Measurements from ENCODE around the gene NSF. TPM values are rescaled to one million over a fixed set of nuclear protein-coding genes. Genes with fewer than 3 reads are reported as not detected.
"Not testable (repeated sequence)": the region's sequence is repeated elsewhere in the genome, so short reads cannot be mapped to it uniquely, and the experiment has no call there.

NSF gene
- 35.3 and 41.3 TPM in 2 replicates for total RNA-seq

DNA sequence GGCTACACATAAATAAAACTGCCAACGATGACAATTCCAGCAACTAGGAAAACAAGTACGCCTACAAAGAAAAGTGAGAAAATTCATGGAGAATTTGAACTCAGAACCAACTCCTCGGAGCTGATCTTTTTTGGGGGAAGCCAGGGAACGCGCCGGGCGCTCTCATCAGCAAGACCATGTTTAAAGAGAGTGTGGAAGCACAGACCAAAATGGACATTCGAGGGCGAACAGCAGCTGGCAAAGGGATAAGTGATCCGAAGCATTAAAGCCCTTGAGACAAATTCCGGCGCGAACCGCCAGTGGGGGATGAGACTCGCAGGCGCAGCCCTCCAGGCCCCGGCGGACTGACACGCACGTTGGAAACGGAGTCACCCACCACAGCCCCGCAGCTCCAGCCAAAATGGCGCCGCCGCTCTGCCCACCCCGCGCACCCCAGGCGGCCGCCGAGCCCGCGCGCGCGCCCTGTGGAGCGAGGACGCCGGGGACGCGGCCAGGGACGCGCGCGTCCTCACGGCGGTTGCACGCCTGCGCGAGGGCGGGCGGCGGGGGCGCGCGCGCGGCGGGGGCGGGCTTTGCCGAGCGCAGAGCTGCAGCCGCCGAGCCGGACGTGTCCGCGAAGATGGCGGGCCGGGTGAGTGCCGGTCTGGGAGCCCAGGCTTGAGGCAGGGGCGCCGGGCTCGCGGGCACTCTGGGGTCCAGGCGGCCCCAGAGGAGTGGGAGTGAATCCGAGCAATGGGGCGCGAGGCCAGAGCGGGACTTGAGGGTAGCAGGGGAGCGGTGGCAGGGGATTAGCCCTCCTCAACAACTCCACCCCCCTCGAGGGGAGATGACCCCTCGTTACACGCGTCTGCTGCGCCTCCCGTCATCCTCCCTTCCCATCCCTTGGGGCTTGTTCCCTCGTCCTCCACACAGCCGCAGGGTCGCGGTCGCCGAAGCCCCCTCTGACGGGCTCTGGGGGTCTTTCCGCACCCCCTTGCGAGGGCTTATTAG is at the start of gene NSF:
NSF (plus strand) TSS at position 513 of the 990 bp plus-strand sequence; CDS start at position 620, 107 bp downstream.
- DNase-seq (ENCODE audit: low read depth in 2 of 2): not testable (repeated sequence)

- not testable (repeated sequence) for DNase-seq (ENCODE audit: low read depth in 2 of 2)
Observed at GRCh38 chr17:46548607-46549006, 41.9 kb upstream of the NSF start.

GRCh38 chr17:46559155-46559554 is 31.3 kb upstream of the NSF start:
- not testable (repeated sequence) for DNase-seq (ENCODE audit: low read depth in 2 of 2)

- DNase-seq (ENCODE audit: low read depth in 2 of 2): not testable (repeated sequence)
Observed at GRCh38 chr17:46560048-46560447, 30.4 kb upstream of the NSF start.

DNA sequence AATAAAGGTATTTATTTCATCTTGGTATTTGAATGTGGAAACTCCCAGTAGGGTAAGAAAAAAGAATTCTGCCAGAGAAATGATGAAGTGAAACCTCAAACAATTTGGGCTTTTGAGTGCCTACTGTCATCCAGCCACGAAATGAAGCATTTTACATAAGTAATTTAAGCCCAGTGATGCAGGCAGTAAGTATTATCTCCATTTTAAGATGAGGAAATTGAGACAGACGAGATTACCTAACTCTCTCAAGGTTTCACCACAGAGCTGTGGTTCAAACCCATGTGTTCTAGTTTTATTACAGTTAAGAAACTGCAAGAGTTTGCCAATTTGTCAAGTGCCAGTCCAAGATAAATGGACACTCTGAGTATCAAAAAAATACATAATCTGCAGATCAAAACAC is 24.2 kb upstream of the NSF start:
- not testable (repeated sequence) for DNase-seq (ENCODE audit: low read depth in 2 of 2)

DNA sequence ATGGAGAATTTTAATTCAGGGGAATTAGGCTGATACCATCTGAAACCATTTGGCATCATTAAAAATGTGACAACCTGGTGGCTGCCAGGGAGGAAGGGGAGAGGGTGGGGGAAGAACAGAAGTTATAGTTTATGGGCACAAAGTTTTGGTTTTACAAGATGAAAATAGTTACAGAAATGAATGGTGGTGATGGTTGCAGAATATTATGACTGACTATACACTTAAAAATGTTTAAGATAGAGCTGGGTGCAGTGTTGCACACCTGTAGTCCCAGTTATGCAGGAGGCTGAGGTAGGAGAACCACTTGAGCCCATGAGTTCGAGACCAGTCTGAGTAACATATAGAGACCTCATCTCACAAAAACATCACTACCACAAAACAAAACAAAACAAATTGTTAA is 23.5 kb upstream of the NSF start:
- not testable (repeated sequence) for DNase-seq (ENCODE audit: low read depth in 2 of 2)

- not testable (repeated sequence) for DNase-seq (ENCODE audit: low read depth in 2 of 2)
Observed at GRCh38 chr17:46571796-46572195, 18.7 kb upstream of the NSF start.

DNA sequence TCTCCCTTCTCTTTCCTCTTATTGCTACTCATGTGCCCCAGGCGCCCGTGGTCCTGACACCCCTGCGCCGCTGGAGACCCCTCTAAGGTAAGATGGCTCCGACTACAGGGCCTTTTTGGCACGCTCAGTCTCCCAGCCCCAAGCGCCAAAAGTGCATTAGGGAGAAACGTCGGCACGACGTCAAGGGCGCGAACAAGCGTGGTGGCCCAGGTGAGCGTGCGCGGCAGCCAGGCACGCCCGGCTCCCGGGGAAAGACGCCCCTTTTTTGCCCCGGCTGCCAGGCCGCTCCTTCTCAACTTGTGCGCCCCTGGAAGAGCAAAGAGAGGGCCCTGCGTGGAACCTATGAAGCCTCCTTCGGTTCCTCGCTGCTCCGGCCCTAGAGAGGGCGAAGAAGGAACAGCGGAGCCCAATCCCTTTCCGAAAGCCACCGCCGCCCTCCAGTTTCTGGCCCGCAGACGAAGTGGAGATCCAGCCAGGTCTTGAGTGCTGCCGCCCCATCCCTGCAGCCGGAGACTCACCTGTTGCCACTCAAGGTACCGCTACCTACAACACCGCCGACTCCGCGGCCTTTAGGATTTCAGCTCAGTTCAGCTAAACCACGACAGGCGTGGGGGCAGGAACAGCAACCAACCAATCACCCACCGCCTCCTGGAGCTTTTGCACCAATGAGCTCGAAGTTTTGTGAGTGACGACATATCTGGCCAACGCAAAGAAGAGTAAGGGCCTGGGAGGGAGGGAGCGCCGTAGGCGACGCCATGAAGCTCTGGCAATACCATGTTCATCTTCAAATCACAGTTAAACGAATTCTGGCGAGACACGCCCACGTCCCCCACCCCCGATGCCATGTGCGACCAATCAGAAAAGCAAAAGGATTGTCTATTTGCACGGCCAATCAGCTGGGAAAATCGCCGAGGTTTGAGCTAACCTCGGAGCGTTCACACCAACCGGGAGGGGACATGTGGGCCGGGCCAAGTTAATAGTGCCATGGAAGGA is 11.1 kb upstream of the NSF start, which contains the start of gene ARL17A:
ARL17A (minus strand) TSS at position 609 of the 993 bp plus-strand sequence. CDS start 3,369 bp downstream, outside the sequence.
- DNase-seq (ENCODE audit: low read depth in 2 of 2): not testable (repeated sequence)

- DNase-seq (ENCODE audit: low read depth in 2 of 2): not testable (repeated sequence)
Observed at GRCh38 chr17:46580082-46580481, 10.4 kb upstream of the NSF start.

- not testable (repeated sequence) for DNase-seq (ENCODE audit: low read depth in 2 of 2)
Observed at GRCh38 chr17:46585444-46585843, 5.0 kb upstream of the NSF start.

DNA sequence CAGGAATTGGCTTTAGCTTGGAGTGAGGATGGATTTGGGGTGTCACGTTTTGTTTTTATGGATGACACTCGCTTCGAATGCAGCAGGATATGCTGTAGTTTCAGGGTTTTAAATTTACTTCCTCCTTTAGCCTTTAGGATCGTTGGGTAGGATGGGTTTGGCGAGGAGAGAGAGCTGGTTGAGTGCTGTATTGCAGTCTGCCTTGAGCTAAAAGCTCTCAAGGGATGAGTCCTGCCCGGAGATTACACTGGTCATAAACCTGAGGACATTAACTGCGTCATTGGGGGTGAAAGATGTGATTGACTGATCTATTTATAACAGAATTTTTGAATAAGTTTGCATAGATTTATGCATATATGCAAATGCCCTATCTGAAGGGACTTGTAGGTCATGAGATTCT is 863 bp downstream of the NSF start:
- not testable (repeated sequence) for DNase-seq (ENCODE audit: low read depth in 2 of 2)

DNA sequence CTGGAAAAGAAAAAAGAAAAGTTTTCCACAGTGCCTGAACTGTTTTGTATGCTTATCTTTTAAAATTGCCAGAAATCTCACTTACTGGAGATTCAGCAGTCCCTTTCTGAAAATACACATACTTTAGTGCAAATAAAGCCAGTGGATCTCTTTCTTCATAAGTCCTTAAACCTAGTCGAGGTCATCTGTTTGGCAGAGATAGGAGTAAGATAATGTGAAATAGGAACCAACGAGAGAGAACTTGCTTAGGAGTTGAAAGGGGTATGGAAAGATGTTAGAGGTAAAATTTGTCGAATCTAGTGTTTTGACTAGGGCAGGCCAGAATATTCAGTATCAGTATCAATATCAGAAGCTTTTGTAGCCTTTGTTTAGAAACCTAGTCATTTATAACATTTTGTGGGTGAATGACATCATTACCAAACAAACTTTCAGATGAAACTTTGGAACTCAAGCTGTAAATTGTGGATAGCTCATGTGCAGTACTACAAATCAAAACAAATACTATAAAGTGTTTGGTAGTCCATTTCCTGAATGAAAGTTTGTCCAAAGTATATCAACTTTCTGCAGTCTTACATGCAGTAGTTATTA is 8.0 kb downstream of the NSF start:
- not testable (repeated sequence) for DNase-seq (ENCODE audit: low read depth in 2 of 2)

DNA sequence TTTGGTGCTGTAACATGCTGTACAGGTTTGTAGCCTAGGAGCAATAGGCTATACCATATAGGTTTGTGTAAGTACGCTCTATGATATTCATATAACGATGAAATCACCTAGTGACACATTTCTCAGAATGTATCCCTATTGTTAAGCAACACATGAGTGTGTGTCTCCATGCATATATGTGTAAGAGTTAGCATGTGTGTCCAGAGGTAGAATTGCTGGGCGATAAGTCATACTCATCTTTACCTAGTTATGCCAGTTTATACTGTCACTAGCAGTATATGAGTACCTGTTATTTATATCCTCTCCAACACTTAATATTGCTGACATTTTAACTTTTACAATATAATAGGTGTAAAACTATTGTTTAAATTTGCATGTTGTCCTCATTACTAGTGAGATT is 10.3 kb downstream of the NSF start:
- DNase-seq (ENCODE audit: low read depth in 2 of 2): not testable (repeated sequence)

- DNase-seq (ENCODE audit: low read depth in 2 of 2): not testable (repeated sequence)
Observed at GRCh38 chr17:46603125-46603524, 12.7 kb downstream of the NSF start.

GRCh38 chr17:46611304-46611703 is 20.8 kb downstream of the NSF start:
- not testable (repeated sequence) for DNase-seq (ENCODE audit: low read depth in 2 of 2)

DNA sequence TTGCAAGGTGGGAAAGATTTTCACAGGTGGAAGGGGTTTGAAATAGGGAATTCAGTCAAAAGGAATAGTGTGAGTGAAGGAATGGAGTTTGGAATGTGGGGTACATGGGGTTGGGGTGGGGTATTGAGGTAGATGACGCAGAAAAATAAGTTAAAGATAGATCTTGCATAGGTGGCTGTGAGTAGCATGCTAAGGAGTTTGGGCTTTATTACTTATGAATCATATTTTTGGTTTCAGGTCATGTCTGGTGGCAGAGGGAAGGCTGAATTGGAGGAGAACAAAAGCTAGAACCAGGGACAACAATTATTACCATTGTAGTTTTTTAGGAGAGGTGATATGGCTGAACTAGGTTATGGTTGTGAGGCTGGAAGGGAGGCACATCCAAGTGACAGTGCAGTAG is 23.4 kb downstream of the NSF start:
- DNase-seq (ENCODE audit: low read depth in 2 of 2): not testable (repeated sequence)

GRCh38 chr17:46617121-46617520 is 26.7 kb downstream of the NSF start:
- DNase-seq (ENCODE audit: low read depth in 2 of 2): not testable (repeated sequence)

- not testable (repeated sequence) for DNase-seq (ENCODE audit: low read depth in 2 of 2)
Observed at GRCh38 chr17:46618975-46619374, 28.5 kb downstream of the NSF start.

DNA sequence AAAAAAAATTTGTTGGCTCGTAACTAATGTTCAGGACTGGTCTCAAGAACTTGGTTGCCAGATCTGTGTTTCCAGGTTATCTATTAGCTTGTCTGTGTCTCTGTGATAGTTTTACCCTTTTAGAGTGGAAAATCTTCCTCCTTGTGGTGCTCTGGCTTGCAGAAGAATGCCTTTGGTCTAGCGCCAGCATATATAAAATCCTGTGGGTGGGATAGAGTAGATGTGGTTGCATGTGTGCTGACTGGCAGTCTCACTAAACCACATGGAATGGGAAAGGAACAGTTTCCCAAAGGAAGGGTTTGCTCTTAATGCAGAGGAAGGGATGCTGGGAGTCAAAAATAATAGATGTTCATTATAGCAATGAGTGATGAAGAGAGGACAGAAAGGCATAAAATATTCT is 33.3 kb downstream of the NSF start:
- not testable (repeated sequence) for DNase-seq (ENCODE audit: low read depth in 2 of 2)

GRCh38 chr17:46624726-46625125 is 34.3 kb downstream of the NSF start:
- DNase-seq (ENCODE audit: low read depth in 2 of 2): not testable (repeated sequence)

DNA sequence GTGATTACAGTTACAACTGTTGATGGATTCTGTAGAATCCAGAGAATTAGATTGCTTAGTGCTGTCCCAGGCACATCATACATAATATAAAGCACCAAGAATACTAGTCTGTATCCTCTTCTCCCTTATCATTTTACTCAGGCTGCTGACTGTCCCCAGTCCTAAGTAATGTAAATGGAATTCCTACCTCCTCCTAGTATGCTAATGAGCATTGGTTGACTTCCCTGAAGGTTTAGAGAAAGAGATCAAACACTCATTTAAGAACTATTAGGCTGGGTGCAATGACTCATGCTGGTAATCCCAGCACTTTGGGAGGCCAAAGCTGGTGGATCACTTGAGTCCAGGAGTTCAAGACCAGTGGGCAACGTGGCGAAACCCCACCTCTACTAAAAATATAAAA is 37.0 kb downstream of the NSF start:
- DNase-seq (ENCODE audit: low read depth in 2 of 2): not testable (repeated sequence)

All from dermis microvascular lymphatic vessel endothelial cell (primary cell).